ACHN (cell line): ENCODE data around the gene SPATA3.
A peak's percentile ranks its signal among the peaks of the same experiment; 100 is the strongest.
"Not testable (repeated sequence)": the region's sequence is repeated elsewhere in the genome, so short reads cannot be mapped to it uniquely, and the experiment has no call there.

Experiments used
- DNase-seq: peaks from one replicate; pipeline ENCODE4 v3.0.0-alpha.2; 2015
- in situ Hi-C: cut with HindIII; loops from 2 replicates; pipeline ENCODE4 v1.10.0; 2017; ENCODE audit warnings: low sequenced_read_pairs, low pct_ligation_motif_present, low pct_unique_long_range_greater_than_20kb

Gene SPATA3

DNA sequence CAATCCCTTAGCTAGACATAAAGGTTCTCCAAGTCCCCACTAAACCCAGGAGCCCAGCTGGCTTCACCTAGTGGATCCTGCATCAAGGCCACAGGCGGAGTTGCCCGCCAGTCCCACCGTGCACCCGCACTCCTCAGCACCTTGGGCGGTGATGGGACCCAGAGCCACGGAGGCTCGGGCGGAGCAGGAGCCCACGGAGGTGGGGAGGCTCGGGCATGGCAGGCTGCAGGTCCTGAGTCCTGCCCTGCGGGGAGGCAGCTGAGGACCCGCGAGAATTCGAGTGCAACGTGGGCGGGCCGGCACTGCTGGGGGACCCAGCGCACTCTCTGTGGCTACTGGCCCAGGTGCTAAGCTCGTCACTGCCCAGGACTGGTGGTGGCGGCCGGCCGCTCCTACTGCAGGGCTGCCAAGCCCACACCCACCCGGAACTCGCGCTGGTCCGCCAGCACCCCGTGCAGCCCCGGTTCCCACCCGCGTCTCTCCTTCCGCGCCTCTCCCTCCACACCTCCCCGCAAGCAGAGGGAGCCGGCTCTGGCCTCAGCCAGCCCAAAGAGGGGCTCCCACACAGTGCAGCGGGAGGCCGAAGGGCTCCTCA lies 31.7 kb upstream of the SPATA3 start:
- in situ Hi-C loops = no loop called here
- DNase-seq = no peak

DNA sequence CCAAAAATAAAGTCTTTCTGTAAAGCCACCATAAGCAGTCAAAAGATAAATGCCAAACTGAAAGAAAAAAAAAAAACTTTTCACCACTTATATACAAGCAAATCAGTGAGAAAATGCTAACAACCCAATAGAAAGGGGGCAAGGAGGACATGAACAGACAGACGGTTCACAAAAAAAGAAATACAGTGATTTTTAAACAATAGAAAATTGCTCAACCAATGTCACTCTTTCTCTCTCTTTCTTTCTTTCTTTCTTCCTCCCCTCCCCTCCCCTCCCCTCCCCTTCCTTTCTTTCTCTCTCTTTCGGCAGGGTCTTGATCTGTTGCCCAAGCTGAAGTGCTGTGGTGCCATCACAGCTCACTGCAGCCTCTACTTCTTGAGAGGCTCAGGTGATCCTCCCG lies 28.8 kb upstream of the SPATA3 start:
- no peak for DNase-seq
- in situ Hi-C loops = no loop called here

DNA sequence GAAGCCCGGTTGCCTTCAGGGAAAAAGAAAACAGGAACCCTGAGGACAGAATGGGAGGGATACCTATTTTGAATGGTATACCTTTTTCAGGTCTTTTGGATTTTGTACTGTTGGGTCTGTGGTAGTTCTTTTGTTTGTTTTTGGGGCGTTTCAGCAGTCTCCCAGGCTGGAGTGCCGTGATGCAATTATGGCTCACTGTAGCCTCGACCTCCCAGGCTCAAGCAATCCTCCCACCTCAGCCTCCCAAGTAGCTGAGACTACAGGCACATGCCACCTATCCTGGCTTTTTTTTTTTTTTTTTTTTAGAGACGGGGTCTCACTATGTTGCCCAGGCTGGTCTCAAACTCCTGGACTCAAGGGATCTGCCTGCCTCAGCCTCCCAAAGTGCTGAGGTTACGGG lies 27.6 kb upstream of the SPATA3 start:
- in situ Hi-C loops, DNase-seq: not testable (repeated sequence)

DNA sequence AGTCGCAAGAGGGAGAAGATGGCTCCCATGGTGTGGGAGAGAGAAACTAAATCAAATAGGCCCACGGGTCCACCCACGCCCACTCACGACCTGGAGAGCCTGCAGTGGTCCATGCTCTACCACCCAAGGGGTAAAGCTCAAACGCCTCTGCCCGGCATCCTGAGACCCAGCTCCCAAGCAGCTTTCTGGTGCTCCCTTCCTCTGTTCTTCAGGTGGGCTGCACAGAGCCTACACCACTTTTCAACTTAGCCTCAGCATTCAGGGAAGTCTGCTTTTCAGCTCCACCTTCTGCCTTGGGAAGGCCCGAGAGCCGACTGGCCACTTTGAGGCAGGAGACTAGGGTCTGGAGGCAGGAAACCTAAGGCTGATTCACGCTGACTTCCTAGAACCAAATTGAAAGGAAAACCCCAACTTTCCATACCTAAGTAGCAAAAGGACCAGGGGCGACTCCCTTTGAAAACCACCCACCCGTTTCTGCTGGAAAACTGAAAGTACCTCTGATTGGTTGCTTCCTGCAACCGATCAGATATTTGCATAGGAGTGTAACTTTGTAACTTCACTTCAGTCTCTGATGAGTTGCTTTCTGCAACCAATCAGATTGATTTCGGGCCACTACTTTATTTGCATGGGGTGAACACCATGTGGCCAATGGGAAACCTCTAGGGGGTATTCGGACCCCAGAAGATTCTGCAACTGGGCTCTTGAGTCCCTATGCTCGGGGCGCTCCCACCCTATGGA lies 26.8 kb upstream of the SPATA3 start:
- in situ Hi-C loops = no loop called here
- DNase-seq = no peak

DNA sequence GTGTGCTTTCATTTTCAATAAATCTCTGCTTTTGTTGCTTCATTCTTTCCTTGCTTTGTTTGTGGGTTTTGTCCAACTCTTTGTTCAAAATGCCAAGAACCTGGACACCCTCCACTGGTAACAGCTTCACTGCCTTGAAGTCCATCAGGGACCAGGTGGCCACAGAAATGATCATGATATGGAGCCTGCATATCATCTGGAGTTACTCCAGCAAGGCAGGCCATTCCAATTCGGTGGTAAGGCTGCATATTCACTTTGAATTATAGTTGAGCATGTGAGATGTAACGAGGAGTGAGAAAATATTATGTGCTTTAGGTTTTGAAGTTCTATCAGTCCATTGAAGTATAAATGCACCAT lies 26.3 kb upstream of the SPATA3 start:
- in situ Hi-C loops = no loop called here
- DNase-seq = no peak

DNA sequence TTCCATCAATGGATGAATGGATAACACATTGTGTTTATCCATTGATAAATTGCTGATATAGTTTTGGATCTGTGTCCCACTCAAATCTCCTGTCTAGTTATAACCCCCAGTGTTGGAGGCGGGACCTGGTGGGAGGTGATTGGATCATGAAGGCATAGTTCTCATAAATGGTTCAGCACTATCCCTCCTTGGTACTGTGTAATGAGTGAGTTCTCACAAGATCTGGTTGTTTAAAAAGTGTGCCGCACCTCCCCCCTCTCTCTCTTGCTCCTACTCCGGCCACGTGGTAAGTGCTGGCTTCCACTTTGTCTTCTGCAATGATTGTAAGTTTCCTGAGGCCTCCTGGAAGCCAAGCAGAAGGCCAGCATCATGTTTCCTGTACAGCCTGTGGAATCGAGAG lies 23.9 kb upstream of the SPATA3 start:
- DNase-seq = no peak
- in situ Hi-C loops = no loop called here

DNA sequence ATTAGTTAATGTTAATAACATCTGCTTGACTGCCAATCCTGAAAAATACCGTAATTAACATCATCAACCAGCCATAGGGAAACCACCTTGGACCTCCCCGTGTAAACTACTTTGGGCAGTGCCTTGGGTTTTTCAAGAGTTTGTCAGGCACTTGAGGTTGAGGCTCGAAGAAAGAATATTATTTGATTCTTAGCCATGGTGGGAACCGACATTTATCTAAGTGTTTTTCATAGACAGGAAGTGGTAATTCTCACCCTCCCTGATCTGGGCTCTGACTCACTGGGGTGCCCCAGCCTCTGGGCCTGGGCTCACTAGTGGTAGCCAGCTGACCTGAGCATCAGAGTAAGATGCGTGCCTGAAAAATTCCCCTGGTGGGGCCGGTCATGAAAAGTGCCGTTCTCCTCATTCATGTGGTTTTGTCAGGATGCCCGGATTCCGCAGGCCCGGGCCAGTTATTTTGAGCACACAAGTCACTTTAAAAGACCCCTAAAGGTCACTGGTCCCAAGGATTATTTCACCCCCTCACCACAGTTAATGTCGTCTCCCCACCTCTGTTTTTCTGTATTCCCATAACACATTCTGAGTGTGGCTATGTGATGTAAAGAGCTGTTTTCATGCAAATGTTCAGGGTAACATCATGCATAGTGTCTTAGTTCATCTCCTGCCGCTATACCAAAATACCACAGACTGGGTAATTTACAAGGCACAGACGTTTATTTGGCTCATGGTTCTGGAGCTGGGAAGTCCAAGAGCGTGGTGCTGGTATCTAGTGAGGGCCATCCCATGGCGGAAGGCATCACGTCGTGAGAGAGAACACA lies 21.6 kb upstream of the SPATA3 start:
- DNase-seq = peak; percentile 82
- in situ Hi-C loops = no loop called here

DNA sequence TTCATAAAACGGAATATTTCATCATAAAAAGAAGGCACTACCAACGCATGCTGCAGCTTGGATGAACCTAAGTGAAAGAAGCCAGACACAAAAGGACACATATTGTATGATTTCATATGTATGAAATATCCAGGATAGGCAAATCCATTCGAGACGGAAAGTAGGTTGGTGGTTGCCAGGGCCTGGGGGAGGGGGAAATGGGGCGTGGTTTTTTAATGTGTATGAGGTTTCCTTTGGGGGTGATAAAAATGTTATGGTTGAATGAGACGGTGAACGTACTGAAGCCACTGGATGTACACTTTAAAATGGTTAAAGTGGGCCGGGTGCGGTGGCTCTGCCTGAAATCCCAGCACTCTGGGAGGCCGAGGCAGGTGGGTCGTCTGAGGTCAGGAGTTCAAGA lies 20.0 kb upstream of the SPATA3 start:
- in situ Hi-C loops = no loop called here

DNA sequence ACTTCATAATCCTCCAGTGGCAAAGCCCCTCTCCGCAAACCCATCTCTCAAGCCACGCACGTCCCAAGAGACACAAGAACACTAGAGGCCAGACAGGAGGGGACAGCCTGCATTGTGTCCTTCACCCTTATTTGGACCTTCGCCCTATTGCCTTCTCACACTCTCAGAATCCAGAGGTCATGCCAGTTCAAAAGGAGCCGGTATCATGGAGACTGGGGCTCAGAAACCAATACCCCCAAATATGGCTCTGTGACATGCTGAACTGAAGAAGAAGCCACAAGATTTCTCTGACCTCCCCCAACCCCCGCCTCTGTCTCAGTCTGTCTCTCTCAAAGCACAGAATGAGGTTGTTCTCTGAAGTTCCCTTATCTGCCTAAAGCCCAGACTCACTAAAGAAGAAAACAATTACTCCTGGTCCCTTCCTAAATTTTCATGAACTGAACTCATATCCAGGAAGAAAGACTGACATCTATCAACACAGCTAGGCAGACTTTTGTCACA lies 19.2 kb upstream of the SPATA3 start:
- DNase-seq = no peak
- in situ Hi-C loops = no loop called here

More for the DNA sequence above, 20.0 kb upstream of the SPATA3 start:
- no peak for DNase-seq

DNA sequence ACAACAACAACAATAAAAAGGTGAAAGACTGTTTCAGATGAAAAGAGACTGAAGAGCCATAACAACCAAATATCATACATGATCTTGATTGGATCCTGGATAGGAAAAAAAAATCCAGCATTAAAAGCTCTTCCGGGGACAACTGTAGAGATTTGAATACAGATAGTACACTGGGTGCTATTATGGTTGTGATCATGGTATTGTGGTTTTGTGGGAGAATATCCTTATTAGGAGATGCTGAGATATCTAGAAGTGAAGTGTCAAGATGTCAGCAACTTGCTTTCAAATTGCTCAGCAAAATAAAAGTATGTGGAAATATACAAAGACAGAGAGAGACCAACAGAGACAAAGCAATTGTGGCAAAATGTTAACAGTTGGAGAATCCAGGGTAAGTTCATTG lies 15.5 kb upstream of the SPATA3 start:
- in situ Hi-C loops = no loop called here

DNA sequence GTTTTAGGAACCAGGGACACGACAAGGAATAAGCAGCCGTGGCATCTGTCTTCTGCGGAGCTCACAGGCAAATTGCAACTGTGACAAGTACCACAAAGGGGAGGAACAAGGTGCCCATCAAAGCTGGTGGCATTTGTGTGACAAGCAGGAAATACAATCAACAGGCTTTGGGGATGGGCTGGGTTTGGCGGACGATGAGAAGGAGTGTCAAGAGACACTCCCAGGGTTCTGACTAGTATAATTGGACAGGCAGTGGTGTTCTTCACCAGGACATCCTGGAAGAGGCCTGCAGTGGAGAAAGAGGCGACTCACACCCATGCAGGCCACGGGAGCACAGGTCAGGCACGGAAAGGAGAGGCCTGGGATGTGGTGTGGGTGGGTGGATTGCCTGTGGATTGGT lies 14.2 kb upstream of the SPATA3 start:
- in situ Hi-C loops = no loop called here
- DNase-seq = no peak

More for the DNA sequence above, 15.5 kb upstream of the SPATA3 start:
- no peak for DNase-seq

DNA sequence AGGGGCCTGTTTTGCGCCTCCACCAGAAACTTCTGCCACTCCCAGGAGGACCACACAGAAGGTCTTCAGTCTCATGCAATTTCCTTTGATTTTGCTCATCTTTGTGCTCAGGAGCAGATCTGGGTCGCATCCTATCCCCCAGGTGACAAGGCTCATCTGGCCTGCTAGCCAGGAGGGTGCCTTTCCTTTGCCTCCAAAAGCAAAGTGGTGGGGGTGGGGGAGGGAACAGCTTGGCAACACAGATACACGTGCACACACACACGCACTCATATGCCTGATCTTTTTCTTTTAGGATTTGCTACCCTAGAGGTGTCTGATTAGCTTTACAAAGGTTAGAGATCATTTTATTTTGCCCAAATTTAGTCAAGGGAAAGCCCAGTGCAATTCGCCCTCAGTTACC lies 13.8 kb upstream of the SPATA3 start:
- DNase-seq = no peak
- in situ Hi-C loops = no loop called here

DNA sequence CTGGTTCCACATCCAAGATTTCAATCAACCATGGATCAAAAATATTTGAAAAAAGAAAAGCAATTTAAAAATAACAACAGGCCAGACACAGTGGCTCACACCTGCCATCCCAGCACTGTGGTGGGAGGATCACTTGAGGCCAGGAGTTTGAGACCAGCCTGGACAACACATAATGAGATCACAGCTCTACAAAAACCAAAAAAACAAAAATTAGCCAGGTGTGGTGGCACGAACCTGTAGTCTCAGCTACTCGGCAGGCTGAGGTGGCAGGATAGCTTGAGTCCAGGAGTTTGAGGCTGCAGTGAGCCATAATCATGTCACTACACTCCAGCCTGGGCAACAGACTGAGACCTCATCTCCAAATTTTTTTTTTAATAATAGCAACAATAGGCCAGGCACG lies 13.4 kb upstream of the SPATA3 start:
- in situ Hi-C loops = no loop called here
- DNase-seq = no peak

DNA sequence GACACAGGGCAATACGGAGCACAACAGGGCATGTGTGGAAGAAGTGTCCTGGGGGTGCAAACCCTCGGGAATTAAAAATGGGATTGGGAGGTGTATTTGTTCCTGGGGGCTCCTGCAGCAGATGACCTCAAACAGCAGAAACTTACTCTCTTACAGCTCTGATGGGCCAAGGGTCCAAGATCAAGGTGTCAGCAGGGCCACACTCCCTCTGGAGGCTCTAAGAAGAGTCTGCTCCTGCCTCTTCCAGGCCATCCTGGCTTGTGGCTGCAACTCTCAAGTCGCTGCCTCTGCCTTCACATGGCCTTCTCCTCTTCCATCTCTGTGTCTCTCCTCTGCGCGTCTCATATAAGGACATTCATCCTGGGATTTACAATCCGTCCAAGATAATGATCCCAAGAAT lies 12.4 kb upstream of the SPATA3 start:
- DNase-seq = no peak
- in situ Hi-C loops = no loop called here

DNA sequence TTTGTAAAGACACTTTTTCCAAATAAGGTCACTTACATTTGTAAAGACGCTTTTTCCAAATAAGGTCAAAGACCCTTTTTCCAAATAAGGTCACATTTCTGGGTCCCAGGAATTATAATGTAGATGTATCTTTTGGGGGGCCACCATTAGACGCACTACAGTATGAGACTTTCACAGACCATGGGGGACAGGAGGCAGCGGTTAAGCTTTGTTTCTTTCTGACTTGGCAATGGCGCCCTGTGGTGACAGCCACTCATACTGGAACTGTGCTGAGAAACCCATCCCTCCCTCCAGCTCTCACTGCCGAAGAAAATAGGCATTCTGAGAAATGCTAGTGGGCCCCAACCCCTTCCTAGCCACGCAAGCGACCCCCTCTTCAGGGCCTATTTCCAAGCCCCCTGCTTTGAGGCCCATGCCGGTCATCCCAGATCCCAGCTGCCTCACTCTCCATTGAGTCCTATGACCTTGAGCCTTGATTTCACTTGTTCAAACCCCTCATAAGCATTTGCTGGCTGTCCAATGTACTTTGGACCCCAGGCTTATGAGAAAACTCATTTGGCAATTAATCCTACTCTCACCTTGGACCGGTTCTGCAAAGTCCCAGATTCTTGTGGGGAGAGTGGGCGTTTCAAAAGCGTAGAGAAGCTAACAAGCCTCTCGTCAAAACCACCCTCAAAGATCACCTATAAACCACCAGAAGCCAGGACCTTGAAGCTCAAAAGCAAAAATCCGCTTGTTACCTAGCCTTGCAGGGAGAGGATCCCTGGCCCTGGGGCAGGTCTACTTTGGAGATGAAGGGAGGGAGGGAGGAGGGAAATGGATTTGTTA lies 11.3 kb upstream of the SPATA3 start:
- in situ Hi-C loops = no loop called here
- no peak for DNase-seq

DNA sequence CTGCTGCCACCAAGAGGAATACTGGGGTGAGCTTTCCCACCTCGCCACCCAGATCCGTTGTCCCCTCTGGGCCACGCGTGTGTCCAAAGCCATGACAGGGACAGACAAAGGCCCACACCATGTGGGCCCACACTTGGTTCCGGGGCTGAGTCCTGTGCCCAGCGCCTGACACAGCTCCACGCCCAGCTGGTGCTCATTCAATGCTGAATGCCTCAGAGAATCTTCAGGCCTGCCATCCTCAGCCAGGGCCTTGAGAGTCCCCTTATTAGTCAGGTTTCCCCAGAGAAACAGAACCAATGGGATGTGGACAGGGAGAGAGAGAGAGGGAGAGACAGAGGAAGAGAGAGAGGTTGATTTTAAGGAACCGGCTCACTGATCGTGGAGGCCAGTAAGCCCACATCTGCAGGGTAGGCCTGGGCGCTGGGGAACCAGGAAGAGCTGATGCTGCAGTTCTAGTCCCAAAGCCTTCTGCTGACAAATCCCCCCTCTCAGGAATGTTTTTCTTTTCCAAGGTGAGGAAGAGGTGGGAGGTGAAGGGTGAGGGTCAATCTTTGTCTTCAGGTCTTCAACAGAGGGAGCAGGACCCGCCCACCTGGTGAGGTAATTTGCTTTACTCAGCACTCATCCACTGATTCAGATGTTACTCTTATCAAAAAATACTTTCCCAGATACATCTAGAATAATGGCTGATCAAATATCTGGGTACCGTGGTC lies 10.2 kb upstream of the SPATA3 start:
- in situ Hi-C loops = no loop called here
- no peak for DNase-seq

DNA sequence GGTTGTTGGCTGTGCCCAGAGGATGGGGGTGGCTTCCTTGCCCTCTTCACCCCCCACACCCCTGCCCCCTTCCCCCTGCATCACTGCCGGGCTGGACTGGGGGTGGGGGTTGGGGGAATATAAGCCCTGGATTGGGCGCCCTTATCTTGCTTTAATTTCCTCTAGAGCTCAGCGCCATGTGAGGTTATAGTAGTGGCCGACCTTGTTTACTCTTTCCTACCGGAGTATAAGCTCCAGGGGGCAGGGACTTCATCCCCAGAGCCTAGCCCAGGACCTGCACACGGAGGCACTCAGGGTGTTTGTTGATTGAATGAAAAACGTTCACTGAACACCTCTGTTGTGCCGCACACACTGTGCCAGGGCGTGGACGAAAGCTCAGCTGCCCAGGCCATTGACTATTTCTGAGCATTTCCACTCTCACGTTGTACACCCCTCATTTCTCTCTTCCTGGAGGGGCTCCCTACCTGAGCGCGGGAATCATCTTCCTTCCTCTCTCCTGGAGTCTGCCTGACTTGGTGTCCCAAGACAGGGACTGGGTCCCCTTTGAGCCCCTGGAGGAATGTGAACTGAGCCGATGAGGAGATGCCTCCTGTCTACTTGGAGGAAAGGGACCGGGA lies 9.3 kb upstream of the SPATA3 start:
- in situ Hi-C loops = no loop called here
- no peak for DNase-seq
